H9 (cell line): ENCODE measurements around the gene MRPS14. TPM values are rescaled to one million over a fixed set of nuclear protein-coding genes. Genes with fewer than 3 reads are reported as not detected.
A peak's percentile ranks its signal among the peaks of the same experiment; 100 is the strongest.

Experiments
- DNase-seq: peaks from one replicate; pipeline ENCODE4 v3.0.0-alpha.2; 2017
- H2AFZ ChIP-seq: one replicate; pipeline ENCODE4 v1.6.1; 2013; ENCODE audit warnings: mild to moderate bottlenecking, low read length, control low read depth, moderate library complexity
- H2AK5ac ChIP-seq: 2 replicates; pipeline ENCODE4 v1.6.1; 2013; ENCODE audit warnings: low read length, control low read depth, mixed read lengths; ENCODE audit not compliant: insufficient read length
- H2BK120ac ChIP-seq: one replicate; pipeline ENCODE4 v1.6.1; 2013; ENCODE audit warnings: low read depth, mild to moderate bottlenecking, low read length, control low read depth, inconsistent platforms; ENCODE audit not compliant: poor library complexity, severe bottlenecking
- H2BK12ac ChIP-seq: 2 replicates; pipeline ENCODE4 v1.6.1; 2013; ENCODE audit warnings: low read length, control low read depth, mixed read lengths, low read depth; ENCODE audit not compliant: insufficient read length
- H2BK15ac ChIP-seq: 2 replicates; pipeline ENCODE4 v1.6.1; 2013; ENCODE audit warnings: low read depth, low read length, control low read depth
- H2BK20ac ChIP-seq: one replicate; pipeline ENCODE4 v1.6.1; 2013; ENCODE audit warnings: low read depth, mild to moderate bottlenecking, low read length, control low read depth, inconsistent platforms; ENCODE audit not compliant: poor library complexity, severe bottlenecking
- H2BK5ac ChIP-seq: 2 replicates; pipeline ENCODE4 v1.6.1; 2013; ENCODE audit warnings: low read length, control low read depth, mixed read lengths; ENCODE audit not compliant: insufficient read length
- H3K14ac ChIP-seq: 2 replicates; pipeline ENCODE4 v1.6.1; 2013; ENCODE audit warnings: low read length, control low read depth; ENCODE audit not compliant: insufficient read depth
- H3K18ac ChIP-seq: 2 replicates; pipeline ENCODE4 v1.6.1; 2013; ENCODE audit warnings: low read depth, mild to moderate bottlenecking, mixed read lengths, low read length, control low read depth; ENCODE audit not compliant: insufficient read length
- H3K23ac ChIP-seq: 2 replicates; pipeline ENCODE4 v1.6.1; 2013; ENCODE audit warnings: low read length, control low read depth, mixed read lengths, low read depth; ENCODE audit not compliant: insufficient read length
- H3K23me2 ChIP-seq: 2 replicates; pipeline ENCODE4 v1.6.1; 2013; ENCODE audit warnings: low read depth, mild to moderate bottlenecking, mixed read lengths, low read length, control low read depth; ENCODE audit not compliant: insufficient read length, poor library complexity, severe bottlenecking
- H3K27ac ChIP-seq: 2 replicates; pipeline ENCODE4 v1.5.1; 2013; ENCODE audit warnings: low read length, control low read depth, mixed read lengths, low read depth; ENCODE audit not compliant: insufficient read length
- H3K27me3 ChIP-seq: 2 replicates; pipeline ENCODE4 v1.6.1; 2013; ENCODE audit warnings: low read length, control low read depth, inconsistent platforms; ENCODE audit not compliant: insufficient read depth
- H3K4ac ChIP-seq: 2 replicates; pipeline ENCODE4 v1.6.1; 2013; ENCODE audit warnings: low read depth, mild to moderate bottlenecking, control low read depth, inconsistent platforms, low read length, moderate library complexity
- H3K4me1 ChIP-seq: 2 replicates; pipeline ENCODE4 v1.6.1; 2013; ENCODE audit warnings: low read length, control low read depth, inconsistent platforms; ENCODE audit not compliant: insufficient read depth
- H3K4me2 ChIP-seq: 2 replicates; pipeline ENCODE4 v1.6.1; 2013; ENCODE audit warnings: low read length, control low read depth, mixed read lengths; ENCODE audit not compliant: insufficient read length, insufficient read depth
- H3K56ac ChIP-seq: 2 replicates; pipeline ENCODE4 v1.6.1; 2013; ENCODE audit warnings: low read depth, mild to moderate bottlenecking, mixed read lengths, low read length, control low read depth; ENCODE audit not compliant: insufficient read length
- H3K79me1 ChIP-seq: 2 replicates; pipeline ENCODE4 v1.6.1; 2013; ENCODE audit warnings: low read depth, mild to moderate bottlenecking, moderate library complexity, low read length, control low read depth, inconsistent platforms; ENCODE audit not compliant: insufficient read depth, poor library complexity, severe bottlenecking
- H3K79me2 ChIP-seq: 2 replicates; pipeline ENCODE4 v1.6.1; 2013; ENCODE audit warnings: low read length, control low read depth, inconsistent platforms; ENCODE audit not compliant: insufficient read depth
- H3K9ac ChIP-seq: 2 replicates; pipeline ENCODE4 v1.6.1; 2013; ENCODE audit warnings: low read length, control low read depth, mixed read lengths; ENCODE audit not compliant: insufficient read length; ENCODE audit errors: extremely low read depth
- H3K9me3 ChIP-seq: one replicate; pipeline ENCODE4 v1.6.1; 2013; ENCODE audit warnings: low read depth, low read length, inconsistent platforms; ENCODE audit not compliant: control insufficient read depth
- H3T11ph ChIP-seq: one replicate; pipeline ENCODE4 v1.6.1; 2013; ENCODE audit warnings: mild to moderate bottlenecking, low read length, control low read depth, inconsistent platforms
- H4K20me1 ChIP-seq: one replicate; pipeline ENCODE4 v1.6.1; 2013; ENCODE audit not compliant: control insufficient read depth, insufficient read length, insufficient read depth
- H4K5ac ChIP-seq: 2 replicates; pipeline ENCODE4 v1.6.1; 2013; ENCODE audit warnings: low read depth, mild to moderate bottlenecking, mixed read lengths, low read length, control low read depth; ENCODE audit not compliant: insufficient read length
- H4K8ac ChIP-seq: replicated peaks from 2 replicates; pipeline ENCODE4 v1.6.1; 2013; ENCODE audit warnings: low read length, control low read depth, mixed read lengths, low read depth; ENCODE audit not compliant: insufficient read length
- H4K91ac ChIP-seq: 2 replicates; pipeline ENCODE4 v1.6.1; 2013; ENCODE audit warnings: low read depth, mild to moderate bottlenecking, moderate library complexity, mixed read lengths, low read length, control low read depth; ENCODE audit not compliant: insufficient read length
- H3K27ac Mint-ChIP-seq, 3 experiments: 2 replicates in 2 of 3; 3 replicates in 1 of 3; pipeline ENCODE4 v1.8.0; 2020 to 2021; ENCODE audit warnings: mixed read lengths in 3 of 3, mild to moderate bottlenecking in 1 of 3, moderate library complexity in 1 of 3
- H3K27me3 Mint-ChIP-seq: 2 replicates; pipeline ENCODE4 v1.8.0; 2021; ENCODE audit warnings: low read depth, mild to moderate bottlenecking, moderate library complexity, mixed read lengths
- H3K36me3 Mint-ChIP-seq, 3 experiments: 2 replicates in 2 of 3; 3 replicates in 1 of 3; pipeline ENCODE4 v1.8.0; 2020 to 2021; ENCODE audit warnings: low read depth in 3 of 3, mixed read lengths in 3 of 3; ENCODE audit not compliant: insufficient read depth in 1 of 3
- H3K4me1 Mint-ChIP-seq, 2 experiments: 2 replicates each; pipeline ENCODE4 v1.8.0; 2020; ENCODE audit warnings: mixed read lengths in 2 of 2
- H3K4me3 Mint-ChIP-seq, 2 experiments: 2 replicates in 1 of 2; 3 replicates in 1 of 2; pipeline ENCODE4 v1.8.0; 2020 to 2021; ENCODE audit warnings: mild to moderate bottlenecking in 2 of 2, mixed read lengths in 2 of 2, moderate library complexity in 1 of 2
- H3K9me3 Mint-ChIP-seq, 2 experiments: 2 replicates in 1 of 2; 3 replicates in 1 of 2; pipeline ENCODE4 v1.8.0; 2020; ENCODE audit warnings: mild to moderate bottlenecking in 2 of 2, mixed read lengths in 2 of 2, moderate library complexity in 1 of 2
- total RNA-seq: library from RNA; stranded (reverse); gene quantifications from 2 replicates; pipeline ENCODE4 v1.2.1, GENCODE V29; 2021
- TF ChIP-seq, protein P1 (sequence below): fragments of 200-600 bp; sonication (generic); conservative IDR thresholded peaks from 3 replicates; pipeline ENCODE4 v1.8.0; 2021; ENCODE audit warnings: antibody characterized with exemption, mild to moderate bottlenecking

The MRPS14 gene
- total RNA-seq, 1 experiment from 2014 or later: 30.6 TPM

DNA sequence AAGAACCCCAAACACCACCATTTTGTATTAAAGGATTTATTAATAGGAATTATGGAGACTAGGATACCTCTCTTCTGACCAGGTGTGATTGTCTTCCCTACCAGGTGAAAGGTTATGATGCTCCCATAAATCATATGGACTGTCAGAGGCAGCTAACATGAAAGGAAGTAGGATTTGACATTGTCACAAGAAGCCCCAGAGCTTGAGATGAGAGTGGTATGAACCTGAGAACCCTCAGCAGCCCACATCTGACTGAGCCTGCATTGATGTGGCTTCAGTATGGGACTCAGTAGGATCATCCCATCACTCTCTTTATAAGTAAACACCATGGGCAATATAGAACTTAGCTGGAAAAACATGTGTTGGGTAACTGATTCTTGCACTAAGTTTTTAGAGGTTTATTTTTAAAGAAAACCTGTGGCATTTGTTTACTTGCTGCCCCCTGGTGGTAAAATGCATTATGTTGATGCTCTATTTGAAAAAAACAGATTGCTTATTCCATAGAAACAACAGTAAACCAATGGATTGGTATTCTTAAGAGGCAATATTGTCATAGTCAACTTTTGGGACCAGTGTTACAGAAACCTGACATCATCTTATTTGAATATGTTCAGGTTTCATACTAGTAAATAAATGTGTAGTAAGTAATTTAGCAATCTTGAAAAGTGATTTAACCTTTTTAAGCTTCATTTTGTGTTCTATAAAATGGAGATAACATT is 40.1 kb downstream of the MRPS14 start:
- Histone ChIP-seq H4K91ac (no peak overlapping the region), H4K5ac (no peak overlapping the region), H3K27ac (no peak overlapping the region), H3K18ac (no peak overlapping the region), H3K79me2 (no peaks in the 10 kb centered on the region), H2AK5ac (no peak overlapping the region), H2BK15ac (no peak overlapping the region), H3T11ph (no peak overlapping the region), H3K9me3 (no peaks in the 10 kb centered on the region), H4K20me1 (no peaks in the 10 kb centered on the region), H3K23me2 (no peaks in the 10 kb centered on the region), H3K79me1 (no peaks in the 10 kb centered on the region), H2AFZ (no peak overlapping the region), H2BK5ac (no peak overlapping the region), H2BK12ac (no peak overlapping the region), H3K27me3 (no peaks in the 10 kb centered on the region), H3K9ac (no peak overlapping the region), H2BK120ac (no peak overlapping the region), H3K4me2 (no peak overlapping the region), H4K8ac (no peak overlapping the region), H3K23ac (no peak overlapping the region), H2BK20ac (no peak overlapping the region), H3K4ac (no peak overlapping the region), H3K56ac (no peak overlapping the region), H3K14ac (no peak overlapping the region), H3K4me1 (no peaks in the 10 kb centered on the region)
- DNase-seq: no peak
- H3K27ac Mint-ChIP-seq: peak overlapping the region in 1 of 3 experiments; percentile 28; a peak in 1 of 7 replicates
- no peaks in the 10 kb centered on the region for H3K9me3 Mint-ChIP-seq
- no peaks in the 10 kb centered on the region; the same call in 1 of the 2 replicates for H3K27me3 Mint-ChIP-seq
- TF ChIP-seq, protein P1, sequence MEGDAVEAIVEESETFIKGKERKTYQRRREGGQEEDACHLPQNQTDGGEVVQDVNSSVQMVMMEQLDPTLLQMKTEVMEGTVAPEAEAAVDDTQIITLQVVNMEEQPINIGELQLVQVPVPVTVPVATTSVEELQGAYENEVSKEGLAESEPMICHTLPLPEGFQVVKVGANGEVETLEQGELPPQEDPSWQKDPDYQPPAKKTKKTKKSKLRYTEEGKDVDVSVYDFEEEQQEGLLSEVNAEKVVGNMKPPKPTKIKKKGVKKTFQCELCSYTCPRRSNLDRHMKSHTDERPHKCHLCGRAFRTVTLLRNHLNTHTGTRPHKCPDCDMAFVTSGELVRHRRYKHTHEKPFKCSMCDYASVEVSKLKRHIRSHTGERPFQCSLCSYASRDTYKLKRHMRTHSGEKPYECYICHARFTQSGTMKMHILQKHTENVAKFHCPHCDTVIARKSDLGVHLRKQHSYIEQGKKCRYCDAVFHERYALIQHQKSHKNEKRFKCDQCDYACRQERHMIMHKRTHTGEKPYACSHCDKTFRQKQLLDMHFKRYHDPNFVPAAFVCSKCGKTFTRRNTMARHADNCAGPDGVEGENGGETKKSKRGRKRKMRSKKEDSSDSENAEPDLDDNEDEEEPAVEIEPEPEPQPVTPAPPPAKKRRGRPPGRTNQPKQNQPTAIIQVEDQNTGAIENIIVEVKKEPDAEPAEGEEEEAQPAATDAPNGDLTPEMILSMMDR: peak; percentile 85
- H3K4me1 Mint-ChIP-seq: no peaks in the 10 kb centered on the region
- no peak overlapping the region for H3K4me3 Mint-ChIP-seq
- H3K36me3 Mint-ChIP-seq: peaks cover 35 to 91% (median 88%) of the 10 kb centered on the region in 3 experiments; a peak in 6 of 7 replicates
